Chondrocyte (in vitro differentiated cells): ENCODE measurements around the gene BIN1. TPM values are rescaled to one million over a fixed set of nuclear protein-coding genes. Genes with fewer than 3 reads are reported as not detected.

ENCODE experiments used
- DNase-seq: peaks from one replicate; pipeline ENCODE4 v3.0.0; 2021; ENCODE audit warnings: mixed read lengths, low spot score
- H3K27ac Mint-ChIP-seq: one replicate; pipeline ENCODE4 v1.8.0; 2021; ENCODE audit warnings: mild to moderate bottlenecking, moderate library complexity, mixed read lengths; ENCODE audit not compliant: unreplicated experiment
- H3K27me3 Mint-ChIP-seq: 2 replicates; pipeline ENCODE4 v1.8.0; 2021; ENCODE audit warnings: low read depth, mixed read lengths
- H3K36me3 Mint-ChIP-seq: 2 replicates; pipeline ENCODE4 v1.8.0; 2021; ENCODE audit warnings: low read depth, mixed read lengths
- H3K4me1 Mint-ChIP-seq: 2 replicates; pipeline ENCODE4 v1.8.0; 2021; ENCODE audit warnings: low read depth, mild to moderate bottlenecking, mixed read lengths
- H3K4me3 Mint-ChIP-seq: one replicate; pipeline ENCODE4 v1.8.0; 2021; ENCODE audit warnings: mild to moderate bottlenecking, moderate library complexity, mixed read lengths; ENCODE audit not compliant: unreplicated experiment
- H3K9me3 Mint-ChIP-seq: 2 replicates; pipeline ENCODE4 v1.8.0; 2021; ENCODE audit warnings: low read depth, mixed read lengths
- total RNA-seq: library from RNA; stranded (reverse); gene quantifications from 3 replicates; pipeline ENCODE4 v1.2.1, GENCODE V29; 2021
- TF ChIP-seq, protein P1 (sequence below): fragments of 200-600 bp; sonication (generic); IDR thresholded peaks from 2 replicates; pipeline ENCODE4 v1.5.0; 2021; ENCODE audit warnings: antibody characterized with exemption, mild to moderate bottlenecking, moderate library complexity

BIN1 gene
- total RNA-seq, 1 donor from 2014 or later, result 64.0 TPM

DNA sequence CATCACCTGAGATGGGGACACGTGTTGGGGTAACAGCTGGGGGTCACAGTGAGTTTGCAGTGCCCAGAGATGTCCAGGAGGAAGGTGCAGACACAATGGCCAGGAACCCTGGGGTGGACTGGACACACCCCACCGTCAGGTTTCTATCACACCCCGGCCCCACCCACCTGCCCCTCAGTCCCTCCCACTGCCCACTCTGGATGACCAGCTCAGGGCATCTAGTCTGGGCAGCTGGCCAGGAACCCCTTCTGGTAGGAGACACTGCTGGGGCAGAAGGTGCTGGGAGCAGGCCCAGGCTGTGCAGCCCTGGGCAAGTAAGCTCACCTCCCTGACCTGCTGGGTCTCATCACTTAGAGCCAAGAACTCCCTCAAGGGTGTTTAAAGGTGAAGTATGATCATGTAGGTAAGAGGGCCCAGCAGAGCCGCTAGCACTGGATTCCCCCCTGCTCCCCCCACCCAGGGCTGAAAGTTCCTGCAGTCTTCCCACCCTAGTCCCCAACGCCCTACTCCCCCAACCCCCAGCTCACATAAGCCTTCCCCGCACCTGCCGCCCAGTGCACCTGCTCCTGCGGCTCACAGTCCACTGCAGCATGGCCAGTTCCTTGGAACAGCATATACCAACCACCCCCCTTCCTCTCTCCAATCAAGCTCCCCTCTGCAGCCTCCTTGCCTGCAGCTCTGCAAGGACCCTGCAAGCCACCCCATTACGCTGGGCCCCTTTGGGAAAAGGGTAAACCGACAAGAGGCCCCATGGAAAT, 17.3 kb downstream of the BIN1 start:
- no peak overlapping the region for H3K27ac Mint-ChIP-seq
- no peaks in the 10 kb centered on the region for H3K9me3 Mint-ChIP-seq
- DNase-seq, result no peak
- H3K36me3 Mint-ChIP-seq, result no peaks in the 10 kb centered on the region
- H3K4me1 Mint-ChIP-seq, result peaks cover 59% of the 10 kb centered on the region
- H3K4me3 Mint-ChIP-seq, result no peak overlapping the region
- TF ChIP-seq, protein P1, sequence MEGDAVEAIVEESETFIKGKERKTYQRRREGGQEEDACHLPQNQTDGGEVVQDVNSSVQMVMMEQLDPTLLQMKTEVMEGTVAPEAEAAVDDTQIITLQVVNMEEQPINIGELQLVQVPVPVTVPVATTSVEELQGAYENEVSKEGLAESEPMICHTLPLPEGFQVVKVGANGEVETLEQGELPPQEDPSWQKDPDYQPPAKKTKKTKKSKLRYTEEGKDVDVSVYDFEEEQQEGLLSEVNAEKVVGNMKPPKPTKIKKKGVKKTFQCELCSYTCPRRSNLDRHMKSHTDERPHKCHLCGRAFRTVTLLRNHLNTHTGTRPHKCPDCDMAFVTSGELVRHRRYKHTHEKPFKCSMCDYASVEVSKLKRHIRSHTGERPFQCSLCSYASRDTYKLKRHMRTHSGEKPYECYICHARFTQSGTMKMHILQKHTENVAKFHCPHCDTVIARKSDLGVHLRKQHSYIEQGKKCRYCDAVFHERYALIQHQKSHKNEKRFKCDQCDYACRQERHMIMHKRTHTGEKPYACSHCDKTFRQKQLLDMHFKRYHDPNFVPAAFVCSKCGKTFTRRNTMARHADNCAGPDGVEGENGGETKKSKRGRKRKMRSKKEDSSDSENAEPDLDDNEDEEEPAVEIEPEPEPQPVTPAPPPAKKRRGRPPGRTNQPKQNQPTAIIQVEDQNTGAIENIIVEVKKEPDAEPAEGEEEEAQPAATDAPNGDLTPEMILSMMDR, result no peak
- no peaks in the 10 kb centered on the region for H3K27me3 Mint-ChIP-seq

DNA sequence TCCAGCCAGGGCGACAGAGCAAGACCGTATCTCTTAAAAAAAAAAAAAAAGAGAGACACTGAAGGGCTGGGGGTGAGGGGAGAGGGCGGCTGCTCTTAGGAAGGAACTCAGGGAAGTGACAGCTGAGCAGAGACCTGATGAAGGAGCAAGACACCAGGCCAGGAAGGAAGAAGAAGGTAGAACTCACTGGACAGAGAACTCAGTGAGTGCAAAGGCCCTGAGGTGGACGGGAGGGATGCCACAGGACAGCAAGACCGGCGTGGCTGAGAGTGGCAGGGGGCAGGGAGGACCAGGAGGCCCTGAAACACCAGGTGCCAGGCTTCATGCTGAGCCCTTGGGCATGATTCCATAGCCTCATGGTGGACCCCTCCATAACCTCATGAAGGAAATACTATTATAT, 18.2 kb downstream of the BIN1 start:
- no peak for DNase-seq
- Mint-ChIP-seq H3K27me3 (no peaks in the 10 kb centered on the region), H3K27ac (peak overlapping the region; percentile 94), H3K9me3 (no peaks in the 10 kb centered on the region), H3K4me1 (peaks cover 59% of the 10 kb centered on the region), H3K4me3 (no peak overlapping the region), H3K36me3 (no peaks in the 10 kb centered on the region)
- TF ChIP-seq, protein P1, result no peak

DNA sequence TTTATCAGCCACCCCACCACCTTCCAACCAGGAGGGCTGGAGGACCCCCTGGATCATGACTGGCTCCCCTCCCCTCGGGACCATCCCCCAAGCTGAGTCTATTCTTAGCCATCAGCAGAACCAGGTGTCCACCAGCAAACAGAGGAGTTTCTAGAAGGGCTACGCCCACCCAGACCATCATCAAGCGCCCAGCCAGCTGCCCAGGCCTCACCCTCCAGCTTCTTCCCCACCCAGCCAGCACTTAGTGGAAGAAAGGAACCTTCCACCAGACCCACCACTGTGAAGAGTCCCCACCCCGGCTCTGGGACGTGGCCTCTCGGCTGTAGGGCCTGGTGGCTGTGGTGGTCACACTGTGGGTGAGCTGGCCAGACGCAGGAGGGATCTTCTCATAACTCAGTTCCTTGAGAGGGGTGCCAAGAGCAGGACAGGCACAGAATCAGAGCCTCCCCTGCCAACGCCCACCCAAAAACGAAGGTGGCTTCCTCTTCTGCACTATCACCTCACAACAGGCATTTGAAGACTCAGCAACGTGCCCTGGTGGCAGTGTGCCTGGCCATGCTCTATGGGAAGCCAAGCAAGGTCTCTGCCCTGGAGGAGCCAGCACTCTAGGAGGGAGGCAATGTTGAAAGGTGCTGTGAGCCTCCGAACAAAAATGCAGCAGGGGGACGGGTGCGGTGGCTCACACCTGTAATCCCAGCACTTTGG, 19.0 kb downstream of the BIN1 start:
- Mint-ChIP-seq H3K36me3 (no peaks in the 10 kb centered on the region), H3K27me3 (no peaks in the 10 kb centered on the region), H3K27ac (peak overlapping the region; percentile 94), H3K4me1 (peaks cover 59% of the 10 kb centered on the region), H3K9me3 (no peaks in the 10 kb centered on the region), H3K4me3 (peak overlapping the region; percentile 46)
- DNase-seq, result no peak
- TF ChIP-seq, protein P1, result no peak

DNA sequence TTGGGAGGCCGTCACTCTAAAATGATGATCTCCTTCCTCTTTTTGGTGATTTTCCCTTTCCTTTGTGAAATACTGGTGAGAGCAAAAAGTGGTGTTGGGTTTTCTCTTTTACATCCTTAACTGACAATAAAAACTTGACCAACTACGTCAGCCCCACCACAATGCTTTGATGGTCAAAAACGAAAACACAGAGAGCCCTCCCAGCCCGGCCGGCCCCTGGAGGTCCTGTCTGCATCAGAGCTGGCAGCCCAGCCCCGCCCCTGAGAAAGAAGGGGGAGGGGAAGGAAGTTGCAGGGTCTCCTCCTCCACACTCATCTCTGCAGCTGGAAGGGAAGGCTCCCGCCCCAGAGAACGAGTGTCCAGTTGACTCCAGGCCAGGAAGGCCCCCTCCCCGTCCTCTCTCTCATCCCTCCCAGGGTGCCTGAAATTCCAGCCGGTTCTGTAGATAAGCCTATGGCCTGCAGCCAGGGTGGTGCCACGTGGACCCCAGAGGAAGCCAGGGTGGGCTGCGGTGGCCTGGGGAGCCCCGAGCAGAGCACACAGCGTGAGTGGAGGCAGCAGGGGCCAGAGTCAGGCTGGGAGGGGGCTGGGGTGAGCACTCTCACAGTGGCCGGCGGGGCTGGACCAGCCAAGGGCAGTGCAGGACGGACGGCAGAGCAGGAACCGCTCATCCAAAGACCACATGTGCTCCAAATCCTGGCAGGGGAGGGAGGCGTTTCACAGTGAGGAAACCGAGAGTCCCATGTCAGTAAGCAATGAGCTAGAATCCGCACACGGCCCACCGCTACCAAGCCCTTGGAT, 19.8 kb downstream of the BIN1 start:
- TF ChIP-seq, protein P1, result no peak
- peak overlapping the region; percentile 46 for H3K4me3 Mint-ChIP-seq
- H3K4me1 Mint-ChIP-seq, result peaks cover 63% of the 10 kb centered on the region
- H3K27ac Mint-ChIP-seq, result peak overlapping the region; percentile 94
- no peaks in the 10 kb centered on the region for H3K36me3 Mint-ChIP-seq
- no peak for DNase-seq
- no peaks in the 10 kb centered on the region for H3K27me3 Mint-ChIP-seq
- H3K9me3 Mint-ChIP-seq, result no peaks in the 10 kb centered on the region

DNA sequence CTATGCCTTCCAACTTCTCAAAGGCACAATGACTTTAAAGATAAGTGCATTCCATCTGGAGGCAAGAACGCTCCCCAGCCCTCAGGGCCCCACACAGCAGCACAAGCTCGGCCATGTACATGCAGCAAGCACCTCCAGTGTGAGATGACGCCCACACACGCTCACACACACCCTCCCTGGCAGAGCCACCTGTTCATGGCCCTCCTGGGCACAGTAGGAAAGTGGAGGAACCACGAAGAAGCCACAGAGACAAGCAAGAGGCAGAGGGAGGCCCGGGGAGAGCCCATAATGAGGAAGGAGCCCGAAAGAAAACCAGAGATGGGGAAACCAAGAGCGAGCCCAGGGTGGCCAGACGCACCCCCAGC, 21.7 kb downstream of the BIN1 start:
- H3K4me1 Mint-ChIP-seq, result peaks cover 73% of the 10 kb centered on the region
- peak overlapping the region; percentile 18 for H3K4me3 Mint-ChIP-seq
- TF ChIP-seq, protein P1, result no peak
- no peak for DNase-seq
- H3K36me3 Mint-ChIP-seq, result no peaks in the 10 kb centered on the region
- peak overlapping the region; percentile 85 for H3K27ac Mint-ChIP-seq
- no peaks in the 10 kb centered on the region for H3K9me3 Mint-ChIP-seq
- H3K27me3 Mint-ChIP-seq, result no peaks in the 10 kb centered on the region
